ENCODE measurements around the gene SLC23A2.

Gene SLC23A2

GRCh38 chr20:4920655-4921054, 80.7 kb downstream of the SLC23A2 start:
- no peak for DNase-seq
- Mint-ChIP-seq H3K27me3 (no peaks in the 10 kb centered on the region), H3K27ac (no peak overlapping the region), H3K4me3 (no peak overlapping the region), H3K36me3 (ENCODE audit: low read depth) (peaks cover 25% of the 10 kb centered on the region), H3K4me1 (ENCODE audit: low read depth) (peaks cover 9% of the 10 kb centered on the region), H3K9me3 (no peaks in the 10 kb centered on the region)

GRCh38 chr20:4920131-4920530, 81.2 kb downstream of the SLC23A2 start:
- Mint-ChIP-seq H3K4me1 (ENCODE audit: low read depth) (peaks cover 9% of the 10 kb centered on the region), H3K27me3 (no peaks in the 10 kb centered on the region), H3K36me3 (ENCODE audit: low read depth) (peaks cover 21% of the 10 kb centered on the region), H3K27ac (no peak overlapping the region), H3K4me3 (no peak overlapping the region), H3K9me3 (no peaks in the 10 kb centered on the region)
- DNase-seq: no peak

- H3K4me1 Mint-ChIP-seq (ENCODE audit: low read depth): peaks cover 9% of the 10 kb centered on the region
- H3K4me3 Mint-ChIP-seq: no peak overlapping the region
- peaks cover 16% of the 10 kb centered on the region for H3K36me3 Mint-ChIP-seq (ENCODE audit: low read depth)
- H3K27ac Mint-ChIP-seq: no peak overlapping the region
- H3K9me3 Mint-ChIP-seq: no peaks in the 10 kb centered on the region
- no peak for DNase-seq
- no peaks in the 10 kb centered on the region for H3K27me3 Mint-ChIP-seq
Observed at GRCh38 chr20:4919047-4919704, 82.1 kb downstream of the SLC23A2 start.

DNA sequence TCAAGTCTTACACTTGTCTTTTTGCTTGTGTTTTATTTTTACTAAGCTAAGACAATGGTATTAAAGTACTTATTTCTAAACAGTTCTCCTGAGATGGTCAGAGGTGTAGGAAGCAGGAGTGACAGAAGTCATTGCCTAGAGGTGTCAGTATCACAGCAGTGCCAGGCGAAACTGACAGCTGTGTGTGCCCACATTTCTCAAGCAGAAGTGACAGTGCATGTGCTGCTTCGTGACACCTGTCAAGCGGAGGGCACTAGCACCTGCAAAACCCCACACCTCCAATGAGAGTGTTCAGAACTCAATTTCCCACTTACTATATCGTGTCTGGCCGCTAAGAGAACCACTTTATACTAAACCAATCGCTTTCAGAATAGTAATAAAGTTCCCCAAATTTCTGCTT, 82.8 kb downstream of the SLC23A2 start:
- Mint-ChIP-seq H3K4me1 (ENCODE audit: low read depth) (peaks cover 9% of the 10 kb centered on the region), H3K4me3 (no peak overlapping the region), H3K9me3 (no peaks in the 10 kb centered on the region), H3K27ac (no peak overlapping the region), H3K27me3 (no peaks in the 10 kb centered on the region), H3K36me3 (ENCODE audit: low read depth) (peaks cover 12% of the 10 kb centered on the region)
- DNase-seq: no peak

DNA sequence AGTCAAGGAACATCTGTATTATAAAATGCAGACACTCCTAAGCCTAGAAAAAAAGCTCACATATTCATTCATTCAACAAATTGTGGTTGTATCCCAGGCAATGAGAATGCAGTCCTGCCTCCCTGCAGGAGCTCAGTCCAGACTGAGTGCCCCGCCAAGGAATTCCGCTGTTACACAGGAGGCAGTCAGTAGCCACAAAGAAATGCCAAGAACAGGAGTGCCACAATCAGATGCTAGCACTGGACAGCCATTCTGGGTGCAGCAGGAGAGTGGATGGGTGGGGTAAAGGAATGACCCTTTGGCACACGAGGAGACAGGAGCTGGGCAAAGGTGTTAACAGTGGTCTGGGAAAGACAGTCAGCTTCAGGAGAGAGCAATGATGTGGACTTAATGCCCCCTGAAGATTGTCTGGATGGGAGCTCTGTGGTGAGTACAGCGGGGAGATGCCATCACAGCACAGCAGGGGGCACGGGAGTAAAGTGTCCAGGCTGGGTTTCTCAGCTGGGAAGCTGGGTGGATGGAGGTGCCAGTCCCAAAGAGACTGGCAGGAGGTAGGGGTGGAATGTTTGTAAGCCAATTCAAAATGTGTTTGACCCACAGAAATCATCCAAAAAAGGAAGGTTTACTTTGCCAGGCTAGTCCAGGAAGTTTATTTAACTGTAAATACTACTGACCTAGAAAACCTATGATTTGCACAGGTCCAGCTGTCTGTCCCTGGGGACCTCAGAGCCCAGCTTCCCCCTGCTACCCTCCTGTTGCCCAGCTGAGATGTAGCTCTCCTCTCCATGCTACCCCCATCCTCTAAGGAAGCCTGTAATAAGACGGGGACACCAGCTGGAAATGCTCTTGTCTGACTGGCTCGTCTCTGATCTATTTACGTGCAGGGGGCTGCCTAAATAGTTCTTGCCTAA, 84.1 kb downstream of the SLC23A2 start:
- H3K36me3 Mint-ChIP-seq (ENCODE audit: low read depth): peaks cover 21% of the 10 kb centered on the region
- H3K27ac Mint-ChIP-seq: no peak overlapping the region
- H3K4me1 Mint-ChIP-seq (ENCODE audit: low read depth): peaks cover 19% of the 10 kb centered on the region
- H3K9me3 Mint-ChIP-seq: no peaks in the 10 kb centered on the region
- DNase-seq: no peak
- no peak overlapping the region for H3K4me3 Mint-ChIP-seq
- H3K27me3 Mint-ChIP-seq: no peaks in the 10 kb centered on the region

DNA sequence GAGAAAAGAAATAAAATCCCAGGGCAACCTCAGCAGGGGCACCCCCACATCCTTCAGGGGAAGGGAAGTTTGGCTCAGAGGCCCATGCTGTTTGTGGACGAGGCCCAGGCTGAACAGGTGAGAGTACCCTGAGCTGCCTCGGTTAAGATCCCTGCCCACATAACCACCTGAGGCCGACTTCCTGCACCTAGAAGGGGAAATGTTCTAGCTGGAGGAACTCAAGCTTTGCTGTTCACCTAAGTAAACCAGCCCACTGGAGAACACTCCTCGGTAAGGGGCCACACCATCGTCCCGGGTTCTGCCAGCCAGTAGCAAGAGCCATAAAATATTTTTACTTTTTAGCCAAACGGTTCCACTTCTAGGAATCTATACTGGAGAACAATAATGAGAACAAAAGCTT, 88.2 kb downstream of the SLC23A2 start:
- Mint-ChIP-seq H3K9me3 (no peaks in the 10 kb centered on the region), H3K27me3 (no peaks in the 10 kb centered on the region), H3K4me3 (no peak overlapping the region), H3K36me3 (ENCODE audit: low read depth) (peaks cover 37% of the 10 kb centered on the region), H3K27ac (no peak overlapping the region), H3K4me1 (ENCODE audit: low read depth) (peaks cover 11% of the 10 kb centered on the region)
- no peak for DNase-seq

DNA sequence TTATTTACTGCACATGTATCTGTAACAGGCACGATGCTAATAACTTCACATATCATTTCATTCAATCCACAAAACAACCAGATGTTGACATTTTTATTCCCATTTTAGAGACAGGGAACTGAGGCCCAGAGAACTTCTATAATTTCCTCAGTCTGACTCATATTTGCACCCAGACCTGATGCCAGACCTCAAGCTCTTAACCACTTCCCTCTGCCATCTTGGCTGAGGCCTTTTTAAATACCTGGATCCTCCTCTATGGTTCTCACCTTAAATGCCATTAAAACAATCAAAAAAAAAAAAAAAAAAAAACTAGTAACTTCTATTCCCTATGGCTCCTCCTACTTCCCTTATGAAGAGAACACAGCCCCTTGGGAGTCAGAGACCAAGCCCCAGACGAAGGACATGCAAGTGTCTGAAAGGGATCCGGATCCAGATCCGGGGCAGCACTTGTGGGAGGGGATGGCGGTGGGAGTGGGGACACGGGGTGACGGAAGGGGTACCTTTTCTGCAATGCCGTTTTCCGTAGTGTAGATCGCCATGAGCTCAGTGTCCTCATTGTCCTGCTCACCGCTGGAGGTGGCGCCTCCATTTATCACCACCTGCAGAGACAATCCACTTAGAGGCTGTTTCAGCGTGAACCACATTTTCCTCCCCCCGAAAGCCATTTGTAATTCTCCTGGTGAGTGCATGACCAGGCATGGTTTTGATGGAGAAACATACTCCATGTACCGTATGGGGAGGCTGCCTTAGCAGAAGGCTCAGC, 88.7 kb downstream of the SLC23A2 start:
- no peak overlapping the region for H3K27ac Mint-ChIP-seq
- H3K4me1 Mint-ChIP-seq (ENCODE audit: low read depth): peaks cover 11% of the 10 kb centered on the region
- H3K27me3 Mint-ChIP-seq: no peaks in the 10 kb centered on the region
- H3K36me3 Mint-ChIP-seq (ENCODE audit: low read depth): peaks cover 41% of the 10 kb centered on the region
- no peak overlapping the region for H3K4me3 Mint-ChIP-seq
- no peak for DNase-seq
- no peaks in the 10 kb centered on the region for H3K9me3 Mint-ChIP-seq

- H3K4me1 Mint-ChIP-seq (ENCODE audit: low read depth): peaks cover 11% of the 10 kb centered on the region
- DNase-seq: no peak
Observed at GRCh38 chr20:4910951-4911350, 90.4 kb downstream of the SLC23A2 start.

DNA sequence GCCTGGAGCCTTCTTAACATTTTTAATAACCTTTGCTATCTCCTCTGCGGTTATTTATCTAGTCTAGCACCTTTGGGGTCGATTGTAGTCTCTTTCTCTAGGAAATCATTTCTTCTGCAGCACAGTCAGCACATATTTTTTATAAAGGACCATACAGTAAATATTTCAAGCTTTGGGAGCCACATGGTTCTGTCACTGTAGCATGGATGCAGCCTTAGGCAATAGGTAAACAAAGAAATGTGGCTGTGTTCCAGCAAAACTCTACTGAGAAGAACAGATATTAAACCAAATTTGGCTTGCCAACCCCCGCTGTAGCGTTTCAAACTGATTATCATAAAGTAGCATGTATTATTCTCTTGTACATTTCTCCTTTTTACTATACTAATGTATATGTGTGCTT, 95.7 kb downstream of the SLC23A2 start:
- no peak for DNase-seq
- no peaks in the 10 kb centered on the region for H3K9me3 Mint-ChIP-seq
- H3K27me3 Mint-ChIP-seq: no peaks in the 10 kb centered on the region
- peaks cover 70% of the 10 kb centered on the region for H3K36me3 Mint-ChIP-seq (ENCODE audit: low read depth)
- H3K4me1 Mint-ChIP-seq (ENCODE audit: low read depth): no peaks in the 10 kb centered on the region
- H3K4me3 Mint-ChIP-seq: no peak overlapping the region
- H3K27ac Mint-ChIP-seq: no peak overlapping the region

More at GRCh38 chr20:4910951-4911350, 90.4 kb downstream of the SLC23A2 start:
- no peaks in the 10 kb centered on the region for H3K9me3 Mint-ChIP-seq
- no peak overlapping the region for H3K4me3 Mint-ChIP-seq
- H3K36me3 Mint-ChIP-seq (ENCODE audit: low read depth): peaks cover 48% of the 10 kb centered on the region
- no peaks in the 10 kb centered on the region for H3K27me3 Mint-ChIP-seq
- H3K27ac Mint-ChIP-seq: no peak overlapping the region

- no peak overlapping the region for H3K27ac Mint-ChIP-seq
- H3K9me3 Mint-ChIP-seq: no peaks in the 10 kb centered on the region
- no peaks in the 10 kb centered on the region for H3K27me3 Mint-ChIP-seq
- peaks cover 72% of the 10 kb centered on the region for H3K36me3 Mint-ChIP-seq (ENCODE audit: low read depth)
- no peaks in the 10 kb centered on the region for H3K4me1 Mint-ChIP-seq (ENCODE audit: low read depth)
- H3K4me3 Mint-ChIP-seq: no peak overlapping the region
- no peak for DNase-seq
Observed at GRCh38 chr20:4905195-4905594, 96.1 kb downstream of the SLC23A2 start.

DNA sequence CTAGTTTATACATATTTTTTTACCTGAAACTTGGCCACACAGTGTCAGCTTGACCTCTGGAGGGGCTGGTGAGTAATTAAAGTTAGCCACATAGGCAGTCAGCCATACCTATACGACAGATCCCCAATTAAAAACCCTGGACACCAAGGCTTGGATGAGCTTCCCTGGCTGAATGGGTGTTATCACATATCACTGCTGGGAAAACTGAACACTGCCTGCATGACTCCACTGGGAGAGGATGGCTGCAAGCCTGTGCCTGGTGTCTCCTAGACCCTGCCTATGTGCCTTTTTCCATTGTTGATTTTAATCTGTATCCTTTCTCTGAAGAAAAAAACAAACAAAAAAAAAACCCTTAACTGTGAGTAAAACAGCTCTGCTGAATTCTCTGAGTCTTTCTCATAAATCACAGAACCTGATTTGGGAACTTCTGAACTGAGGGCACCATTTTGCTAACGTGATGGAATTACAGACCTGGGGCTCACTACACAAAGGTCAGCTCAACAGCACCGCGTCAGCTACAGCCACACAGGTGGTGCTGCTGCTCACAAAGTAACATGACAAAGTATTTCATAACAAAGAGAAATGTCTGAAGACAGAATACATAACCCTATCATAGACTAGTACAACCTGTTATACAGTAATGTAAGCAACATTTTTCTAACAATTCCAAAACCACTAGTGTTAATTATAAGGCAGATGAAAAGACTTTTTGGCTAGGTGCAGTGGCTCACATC, 97.0 kb downstream of the SLC23A2 start:
- no peak overlapping the region for H3K27ac Mint-ChIP-seq
- H3K36me3 Mint-ChIP-seq (ENCODE audit: low read depth): peaks cover 75% of the 10 kb centered on the region
- no peak overlapping the region for H3K4me3 Mint-ChIP-seq
- no peaks in the 10 kb centered on the region for H3K27me3 Mint-ChIP-seq
- no peak for DNase-seq
- H3K4me1 Mint-ChIP-seq (ENCODE audit: low read depth): no peaks in the 10 kb centered on the region
- no peaks in the 10 kb centered on the region for H3K9me3 Mint-ChIP-seq

GRCh38 chr20:4902788-4903187, 98.5 kb downstream of the SLC23A2 start:
- Mint-ChIP-seq H3K9me3 (no peaks in the 10 kb centered on the region), H3K4me1 (ENCODE audit: low read depth) (no peaks in the 10 kb centered on the region), H3K27me3 (no peaks in the 10 kb centered on the region), H3K27ac (no peak overlapping the region), H3K36me3 (ENCODE audit: low read depth) (peaks cover 78% of the 10 kb centered on the region), H3K4me3 (no peak overlapping the region)
- no peak for DNase-seq

DNA sequence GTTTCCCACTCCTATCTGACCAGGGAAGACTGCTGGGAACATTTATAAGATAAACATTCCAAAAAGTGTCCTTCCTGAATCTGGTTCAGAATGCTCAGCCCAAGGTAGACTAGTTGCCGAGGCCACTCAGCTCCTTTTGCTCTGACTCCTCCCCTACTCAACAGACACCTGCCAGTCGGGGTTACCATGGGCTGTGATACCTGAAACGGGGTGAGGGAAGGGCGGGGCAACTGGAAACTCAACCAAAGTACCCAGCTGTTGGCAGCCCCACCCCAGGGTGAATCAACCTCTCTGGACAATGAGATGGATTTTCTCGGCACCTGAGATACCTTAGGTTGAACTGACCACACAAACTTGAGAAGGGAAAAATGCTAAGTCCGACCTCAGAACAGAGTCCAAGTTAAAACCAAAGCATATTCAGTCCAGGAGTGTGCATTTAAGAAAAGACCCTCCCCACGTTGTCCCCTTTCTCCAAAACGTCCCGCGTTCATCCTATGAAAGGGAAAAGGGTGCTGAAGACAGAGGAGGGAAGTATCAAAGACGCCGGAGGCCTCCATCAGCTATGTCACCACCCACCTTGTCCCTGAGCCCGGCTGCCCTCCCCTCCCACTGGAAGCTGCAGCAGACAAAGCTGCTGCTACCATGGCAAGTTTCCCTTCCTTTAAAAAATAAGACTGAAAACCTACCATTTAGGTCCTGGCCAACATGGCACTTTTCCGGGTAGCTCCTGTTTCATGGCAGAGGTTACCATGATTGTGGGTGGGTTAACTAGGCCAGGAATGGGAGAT, 100.1 kb downstream of the SLC23A2 start:
- H3K9me3 Mint-ChIP-seq: no peaks in the 10 kb centered on the region
- H3K4me3 Mint-ChIP-seq: no peak overlapping the region
- H3K27ac Mint-ChIP-seq: no peak overlapping the region
- H3K27me3 Mint-ChIP-seq: no peaks in the 10 kb centered on the region
- H3K36me3 Mint-ChIP-seq (ENCODE audit: low read depth): peaks cover 80% of the 10 kb centered on the region
- no peak for DNase-seq
- H3K4me1 Mint-ChIP-seq (ENCODE audit: low read depth): no peaks in the 10 kb centered on the region
